ENCODE measurements around the gene MRPL27.

Gene MRPL27

DNA sequence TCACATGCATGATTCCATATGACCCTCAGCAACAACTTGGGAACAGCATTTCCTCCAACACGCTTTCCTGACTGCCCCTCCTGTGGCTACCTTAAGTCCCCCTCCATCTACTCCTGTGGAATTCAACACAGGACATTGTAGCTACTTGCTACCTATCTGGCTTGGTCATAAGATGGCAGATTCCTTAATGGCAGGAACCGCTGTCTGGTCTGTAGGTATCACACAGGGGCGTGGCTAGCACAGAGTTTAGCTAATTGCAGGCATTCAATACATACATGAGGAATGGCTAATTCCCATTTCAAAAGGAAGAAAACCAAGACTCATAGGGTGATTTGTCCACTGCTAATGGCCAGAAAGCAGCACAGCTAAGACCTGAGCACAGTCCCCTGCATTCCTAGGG lies 15.7 kb upstream of the MRPL27 start:
- peaks cover 95% of the 10 kb centered on the region; the same call in 1 of the 2 replicates for H3K36me3 ChIP-seq (ENCODE audit: insufficient read depth, low read length)

DNA sequence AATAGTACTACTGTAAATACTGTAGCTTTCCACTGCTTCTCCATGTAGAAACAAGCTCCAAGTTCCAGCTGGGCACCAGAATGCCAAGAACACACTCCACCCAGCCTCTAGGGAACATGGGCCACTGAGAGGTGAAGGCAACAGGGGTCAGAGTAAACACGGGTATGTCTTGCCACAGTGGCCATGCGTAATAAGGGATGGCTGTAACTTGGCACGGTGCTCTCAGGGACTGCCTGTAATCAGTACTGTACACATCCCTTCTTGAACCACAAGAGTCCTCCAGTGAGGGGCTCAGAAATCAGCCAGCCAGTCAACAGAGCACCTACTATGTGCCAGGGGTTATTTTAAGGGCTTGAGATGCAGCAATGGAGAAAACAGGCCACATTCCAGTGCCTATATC lies 13.5 kb upstream of the MRPL27 start:
- no peaks in the 10 kb centered on the region for H3F3A ChIP-seq (ENCODE audit: low read depth)

More for the DNA sequence above, 15.7 kb upstream of the MRPL27 start:
- Histone ChIP-seq H3K4me1 (ENCODE audit: insufficient read depth, low read length, poor library complexity, severe bottlenecking) (no peaks in the 10 kb centered on the region), H3K9ac (ENCODE audit: low read depth, low read length, poor library complexity, severe bottlenecking) (no peak overlapping the region), H3F3A (ENCODE audit: low read depth) (no peaks in the 10 kb centered on the region), H3K4me2 (ENCODE audit: low read depth, low read length, poor library complexity, severe bottlenecking) (no peak overlapping the region), H2AFZ (ENCODE audit: low read length) (no peak overlapping the region), H3K9me3 (ENCODE audit: insufficient read depth, low read depth, low read length) (no peaks in the 10 kb centered on the region), H3K79me2 (ENCODE audit: insufficient read depth, low read length) (peaks cover 18% of the 10 kb centered on the region), H3K4me3 (ENCODE audit: low read length, poor library complexity, severe bottlenecking) (no peak overlapping the region), H3K9me2 (replicated peaks; ENCODE audit: low read depth, low read length) (no peaks in the 10 kb centered on the region), H4K20me1 (ENCODE audit: insufficient read depth, low read length, poor library complexity, severe bottlenecking) (peaks cover 11% of the 10 kb centered on the region), H3K27me3 (ENCODE audit: insufficient read depth, low read length, poor library complexity, severe bottlenecking) (no peaks in the 10 kb centered on the region)
- TF ChIP-seq, protein P1, sequence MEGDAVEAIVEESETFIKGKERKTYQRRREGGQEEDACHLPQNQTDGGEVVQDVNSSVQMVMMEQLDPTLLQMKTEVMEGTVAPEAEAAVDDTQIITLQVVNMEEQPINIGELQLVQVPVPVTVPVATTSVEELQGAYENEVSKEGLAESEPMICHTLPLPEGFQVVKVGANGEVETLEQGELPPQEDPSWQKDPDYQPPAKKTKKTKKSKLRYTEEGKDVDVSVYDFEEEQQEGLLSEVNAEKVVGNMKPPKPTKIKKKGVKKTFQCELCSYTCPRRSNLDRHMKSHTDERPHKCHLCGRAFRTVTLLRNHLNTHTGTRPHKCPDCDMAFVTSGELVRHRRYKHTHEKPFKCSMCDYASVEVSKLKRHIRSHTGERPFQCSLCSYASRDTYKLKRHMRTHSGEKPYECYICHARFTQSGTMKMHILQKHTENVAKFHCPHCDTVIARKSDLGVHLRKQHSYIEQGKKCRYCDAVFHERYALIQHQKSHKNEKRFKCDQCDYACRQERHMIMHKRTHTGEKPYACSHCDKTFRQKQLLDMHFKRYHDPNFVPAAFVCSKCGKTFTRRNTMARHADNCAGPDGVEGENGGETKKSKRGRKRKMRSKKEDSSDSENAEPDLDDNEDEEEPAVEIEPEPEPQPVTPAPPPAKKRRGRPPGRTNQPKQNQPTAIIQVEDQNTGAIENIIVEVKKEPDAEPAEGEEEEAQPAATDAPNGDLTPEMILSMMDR (conservative IDR thresholded peaks at IDR 0.05; ENCODE audit: low read length) = no peak
- TF ChIP-seq EZH2phosphoT487 (IDR thresholded peaks at IDR 0.05; ENCODE audit: borderline replicate concordance) = no peak

DNA sequence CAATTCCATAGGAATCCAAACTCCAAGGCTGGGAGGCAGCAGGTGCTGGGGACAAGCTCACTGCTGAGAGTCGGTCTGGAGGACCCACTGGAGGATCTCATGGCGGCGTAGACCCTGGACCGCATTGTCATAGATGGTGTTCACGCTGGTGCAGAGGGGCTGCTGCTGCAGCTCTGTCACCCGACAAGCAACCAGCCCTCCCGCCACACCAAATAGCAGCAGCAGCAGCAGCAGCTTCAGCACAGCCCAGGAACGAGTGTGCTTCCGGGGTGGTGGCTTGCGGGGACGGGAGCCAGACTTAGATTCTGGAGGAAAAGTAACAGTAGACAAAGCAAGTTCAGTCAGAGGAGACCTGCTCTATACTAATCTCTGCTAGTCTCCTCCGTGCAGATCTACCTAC lies 9.9 kb upstream of the MRPL27 start:
- TF ChIP-seq, protein P1 (conservative IDR thresholded peaks at IDR 0.05; ENCODE audit: low read length) = no peak
- no peak for TF ChIP-seq EZH2phosphoT487 (IDR thresholded peaks at IDR 0.05; ENCODE audit: borderline replicate concordance)
- Histone ChIP-seq H2AFZ (ENCODE audit: low read length) (no peak overlapping the region), H4K20me1 (ENCODE audit: insufficient read depth, low read length, poor library complexity, severe bottlenecking) (no peaks in the 10 kb centered on the region), H3K36me3 (ENCODE audit: insufficient read depth, low read length) (peaks cover 87% of the 10 kb centered on the region; the same call in 1 of the 2 replicates), H3K27me3 (ENCODE audit: insufficient read depth, low read length, poor library complexity, severe bottlenecking) (no peaks in the 10 kb centered on the region), H3K4me2 (ENCODE audit: low read depth, low read length, poor library complexity, severe bottlenecking) (no peak overlapping the region), H3F3A (ENCODE audit: low read depth) (no peaks in the 10 kb centered on the region), H3K9me2 (replicated peaks; ENCODE audit: low read depth, low read length) (no peaks in the 10 kb centered on the region), H3K9me3 (ENCODE audit: insufficient read depth, low read depth, low read length) (no peaks in the 10 kb centered on the region), H3K79me2 (ENCODE audit: insufficient read depth, low read length) (no peaks in the 10 kb centered on the region), H3K9ac (ENCODE audit: low read depth, low read length, poor library complexity, severe bottlenecking) (no peak overlapping the region), H3K4me3 (ENCODE audit: low read length, poor library complexity, severe bottlenecking) (no peak overlapping the region), H3K4me1 (ENCODE audit: insufficient read depth, low read length, poor library complexity, severe bottlenecking) (no peaks in the 10 kb centered on the region)

More for the DNA sequence above, 13.5 kb upstream of the MRPL27 start:
- Histone ChIP-seq H3K4me1 (ENCODE audit: insufficient read depth, low read length, poor library complexity, severe bottlenecking) (no peaks in the 10 kb centered on the region), H3K4me2 (ENCODE audit: low read depth, low read length, poor library complexity, severe bottlenecking) (no peak overlapping the region), H4K20me1 (ENCODE audit: insufficient read depth, low read length, poor library complexity, severe bottlenecking) (no peaks in the 10 kb centered on the region), H3K9ac (ENCODE audit: low read depth, low read length, poor library complexity, severe bottlenecking) (no peak overlapping the region), H3K4me3 (ENCODE audit: low read length, poor library complexity, severe bottlenecking) (no peak overlapping the region), H3K9me3 (ENCODE audit: insufficient read depth, low read depth, low read length) (no peaks in the 10 kb centered on the region), H3K79me2 (ENCODE audit: insufficient read depth, low read length) (no peaks in the 10 kb centered on the region), H3K27me3 (ENCODE audit: insufficient read depth, low read length, poor library complexity, severe bottlenecking) (no peaks in the 10 kb centered on the region), H3K36me3 (ENCODE audit: insufficient read depth, low read length) (peaks cover 95% of the 10 kb centered on the region; the same call in 1 of the 2 replicates), H3K9me2 (replicated peaks; ENCODE audit: low read depth, low read length) (no peaks in the 10 kb centered on the region), H2AFZ (ENCODE audit: low read length) (no peak overlapping the region)
- no peak for TF ChIP-seq EZH2phosphoT487 (IDR thresholded peaks at IDR 0.05; ENCODE audit: borderline replicate concordance)
- TF ChIP-seq, protein P1 (conservative IDR thresholded peaks at IDR 0.05; ENCODE audit: low read length) = no peak
